GM18526 (cell line): Measurements from ENCODE around the gene DLX3.

Experiments
- POLR2A ChIP-seq: IDR thresholded peaks from 3 replicates; pipeline ENCODE4 v1.6.1; 2011; ENCODE audit not compliant: insufficient read length; ENCODE audit errors: extremely low read depth

DLX3 gene

GRCh38 chr17:50027881-50028735 lies 33.1 kb upstream of the DLX3 start:
- no peak for TF ChIP-seq POLR2A

- no peak for TF ChIP-seq POLR2A
Measured at GRCh38 chr17:50027172-50027880, 32.3 kb upstream of the DLX3 start.

DNA sequence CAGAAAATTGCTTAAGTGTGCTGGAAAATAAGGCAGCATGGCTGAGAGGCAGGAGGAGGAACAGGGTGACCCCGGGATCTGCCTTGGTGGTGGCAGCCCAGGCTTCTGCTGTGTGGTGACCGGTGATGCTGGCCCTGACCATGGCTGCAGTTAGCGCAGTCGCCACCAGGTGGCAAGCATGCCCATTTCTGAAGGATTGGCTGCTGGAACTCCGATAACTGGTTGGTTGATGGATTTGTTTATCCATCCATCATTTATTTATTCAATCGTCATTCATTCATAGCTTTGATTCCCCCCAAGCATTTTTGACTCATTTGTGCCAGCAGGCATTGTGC lies 31.8 kb upstream of the DLX3 start:
- TF ChIP-seq POLR2A = no peak

GRCh38 chr17:50026046-50026675 lies 31.1 kb upstream of the DLX3 start:
- TF ChIP-seq POLR2A = no peak

- no peak for TF ChIP-seq POLR2A
Measured at GRCh38 chr17:50024808-50025207, 29.8 kb upstream of the DLX3 start.

DNA sequence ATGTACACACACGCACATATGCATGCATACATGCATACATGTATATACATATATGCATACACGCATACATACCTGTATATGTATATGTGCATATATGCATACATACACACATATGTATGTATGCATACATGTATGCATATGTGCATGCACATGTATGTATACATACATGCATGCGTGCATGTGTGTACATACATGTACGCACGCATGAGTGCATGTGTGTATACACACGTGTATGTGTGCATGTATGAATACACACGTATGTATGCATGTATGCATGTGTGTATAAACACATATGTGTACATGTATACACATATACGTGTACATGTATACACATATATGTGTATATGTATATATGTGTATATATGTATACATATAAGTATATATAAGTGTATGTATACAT lies 28.5 kb upstream of the DLX3 start:
- TF ChIP-seq POLR2A = no peak

- no peak for TF ChIP-seq POLR2A
Measured at GRCh38 chr17:50022463-50023130, 27.6 kb upstream of the DLX3 start.

DNA sequence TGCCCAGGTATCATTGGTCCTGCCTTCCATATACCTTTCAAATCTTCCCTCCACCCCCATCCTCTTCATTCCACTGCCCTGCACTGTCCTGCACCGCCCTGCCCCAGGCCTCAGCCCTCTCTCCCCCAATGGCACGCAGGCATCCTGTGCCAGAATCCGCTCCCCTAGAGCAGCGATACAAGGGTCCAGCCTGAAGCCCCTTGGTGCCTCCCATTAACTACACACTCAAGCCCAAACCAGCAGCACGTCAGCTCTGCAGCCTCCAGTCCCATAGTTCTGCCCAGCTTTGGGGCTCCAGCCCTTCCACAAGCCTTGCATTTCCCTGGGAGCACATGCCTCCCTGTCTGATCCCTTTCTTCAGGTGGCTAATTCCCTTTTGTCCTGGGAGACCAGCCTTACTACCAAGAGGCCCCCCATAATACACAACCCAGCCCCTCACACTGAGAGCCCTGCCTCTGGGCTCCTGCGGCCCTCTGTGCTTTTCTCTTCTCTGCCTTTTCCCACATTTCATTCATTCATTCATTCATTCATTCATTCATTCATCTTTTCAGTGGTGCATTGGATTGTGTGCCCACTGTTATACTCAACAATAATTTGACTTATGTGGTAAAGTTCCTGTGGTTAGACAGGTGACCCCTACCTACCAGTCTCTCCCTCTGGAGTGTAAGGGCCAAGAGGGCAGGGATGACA lies 26.8 kb upstream of the DLX3 start:
- TF ChIP-seq POLR2A = no peak

- TF ChIP-seq POLR2A = no peak
Measured at GRCh38 chr17:50020841-50021599, 26.0 kb upstream of the DLX3 start.

DNA sequence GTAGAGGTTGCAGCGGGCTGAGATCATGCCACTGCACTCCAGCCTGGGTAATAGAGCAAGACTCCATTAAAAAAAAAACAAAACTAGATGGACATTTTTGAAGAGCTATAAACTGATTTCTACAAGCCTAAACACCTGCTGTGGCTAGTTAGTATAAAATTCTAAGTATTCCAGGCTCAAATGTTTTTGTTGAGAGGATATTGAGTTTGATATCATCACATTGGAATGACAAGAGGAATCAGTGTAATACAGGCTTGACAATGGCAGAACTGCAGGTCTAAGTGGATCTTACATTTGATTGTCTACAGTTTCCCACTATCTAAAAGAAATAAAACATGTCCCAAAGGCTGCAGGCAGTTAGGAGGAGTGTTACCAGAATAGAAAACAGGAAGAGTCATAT lies 23.9 kb upstream of the DLX3 start:
- no peak for TF ChIP-seq POLR2A

- no peak for TF ChIP-seq POLR2A
Measured at GRCh38 chr17:50015146-50015545, 20.1 kb upstream of the DLX3 start.

DNA sequence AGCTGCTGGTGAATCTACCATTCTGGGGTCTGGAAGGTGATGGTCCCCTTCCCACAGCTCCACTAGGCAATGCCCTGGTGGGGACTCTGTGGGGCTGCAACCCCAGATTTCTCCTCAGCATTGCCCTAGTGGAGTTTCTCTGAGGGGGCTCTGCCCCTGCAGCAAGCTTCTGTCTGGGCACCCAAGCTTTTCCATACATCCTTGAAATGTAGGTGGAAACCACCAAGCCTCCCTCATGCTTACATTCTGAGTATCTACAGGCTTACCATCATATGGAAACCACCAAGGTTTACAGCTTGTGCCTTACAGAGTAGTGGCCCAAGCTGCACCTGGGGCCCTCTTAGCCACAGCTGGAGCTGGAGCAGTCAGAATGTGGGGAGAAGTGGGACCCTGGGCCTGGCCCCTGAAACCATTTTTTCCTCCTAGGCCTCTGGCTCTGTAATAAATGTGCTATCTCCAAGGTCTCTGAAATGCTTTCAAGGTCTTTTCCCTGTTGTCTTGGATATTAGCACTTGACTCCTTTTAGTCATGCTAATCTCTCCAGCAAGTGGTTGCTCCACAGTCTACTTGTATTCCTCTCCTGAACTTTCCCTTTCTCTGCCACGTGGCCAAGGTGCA lies 19.6 kb upstream of the DLX3 start:
- no peak for TF ChIP-seq POLR2A

GRCh38 chr17:50013079-50013478 lies 18.1 kb upstream of the DLX3 start:
- no peak for TF ChIP-seq POLR2A

- TF ChIP-seq POLR2A = no peak
Measured at GRCh38 chr17:50009282-50009681, 14.3 kb upstream of the DLX3 start.
